ENCODE results near the gene EVL.
"Not testable (repeated sequence)": the region's sequence is repeated elsewhere in the genome, so short reads cannot be mapped to it uniquely, and the experiment has no call there.

Gene EVL

DNA sequence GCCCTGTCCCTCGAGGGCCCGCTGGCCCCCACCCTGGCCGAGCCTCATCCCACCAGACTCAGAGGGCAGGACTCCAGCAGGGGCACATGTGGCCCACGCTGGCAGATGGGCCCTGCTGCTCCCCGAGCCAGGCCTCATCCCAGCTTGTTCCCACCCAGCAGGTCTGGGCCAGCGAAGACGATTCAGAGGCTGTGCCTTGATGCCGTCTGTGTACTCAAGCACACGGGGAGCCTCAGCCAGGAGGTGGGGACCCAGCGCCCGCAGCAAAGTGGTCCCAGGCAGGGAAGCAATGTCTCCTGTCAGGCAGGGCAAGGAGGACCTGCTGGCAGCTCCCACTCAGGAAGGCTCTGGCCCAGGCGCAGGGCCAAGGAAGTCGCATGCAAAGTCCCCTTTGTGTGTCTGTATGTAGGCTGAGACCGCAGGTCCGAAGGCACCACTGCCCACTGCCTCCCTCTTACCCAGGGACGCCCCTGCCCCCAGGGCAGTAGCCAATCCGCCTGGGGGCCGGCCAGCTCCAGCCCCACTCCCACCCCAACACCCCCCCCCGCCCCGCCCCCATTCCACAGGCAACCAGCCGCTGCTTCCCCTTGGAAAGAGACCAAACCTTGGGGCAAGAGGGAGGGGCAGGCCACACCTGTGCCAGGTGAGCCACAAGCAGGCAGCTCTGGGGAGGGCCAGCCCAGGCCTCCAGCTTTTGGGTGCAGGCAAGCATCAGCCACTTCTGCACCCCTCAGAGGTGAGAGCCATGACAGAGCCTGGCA, 84.8 kb downstream of the EVL start:
- DNase-seq: no peak

DNA sequence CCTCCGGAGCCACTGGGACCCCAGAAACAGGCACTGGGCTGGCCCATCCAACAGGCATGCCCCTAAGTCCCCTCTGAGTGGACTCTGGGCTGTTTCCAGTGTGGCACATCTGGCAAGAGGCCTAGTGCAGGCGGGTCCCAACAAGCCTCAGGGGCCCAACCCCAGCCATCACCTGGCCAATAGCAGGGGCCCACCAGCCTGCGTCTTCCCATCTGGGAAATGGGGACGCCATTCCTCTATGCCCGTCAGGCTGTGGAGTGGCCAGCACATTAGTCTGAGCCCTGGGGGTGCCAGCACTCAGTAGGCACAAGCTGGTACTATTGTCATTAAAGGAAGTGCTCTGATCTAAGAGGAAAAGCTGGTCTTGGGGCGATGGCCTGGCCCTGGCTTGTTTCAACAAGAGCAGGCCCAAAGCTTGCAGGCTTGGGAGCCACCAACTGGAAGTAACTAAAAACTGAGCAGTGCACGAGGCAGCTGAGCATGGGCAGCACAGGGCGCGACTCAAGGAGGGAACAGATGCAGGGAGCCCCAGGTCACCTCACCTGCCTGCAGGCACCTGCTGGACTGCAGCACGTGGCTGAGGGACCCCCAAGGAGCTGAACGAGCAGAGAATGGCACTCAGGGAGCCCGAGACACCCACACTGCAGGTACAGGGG, 85.8 kb downstream of the EVL start:
- no peak for DNase-seq

DNA sequence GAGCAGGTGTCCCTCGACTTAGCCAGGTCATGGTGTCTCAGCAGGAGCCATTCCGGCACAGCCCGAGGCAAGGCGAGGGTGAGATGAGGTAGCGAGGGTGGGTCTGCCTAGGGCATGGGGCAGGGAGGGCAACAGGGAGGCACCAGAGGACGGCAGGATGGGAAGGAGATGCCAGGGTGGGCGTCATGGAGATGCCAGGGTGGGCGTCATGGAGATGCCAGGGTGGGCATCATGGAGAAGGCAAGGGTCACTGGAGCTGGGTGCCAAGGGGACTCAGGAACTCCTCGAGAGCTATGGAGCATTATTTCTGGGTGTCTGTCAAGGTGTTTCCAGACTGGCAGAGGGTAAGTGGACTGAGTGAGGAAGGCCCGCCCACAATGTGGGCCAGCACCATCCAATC, 86.9 kb downstream of the EVL start:
- no peak for DNase-seq

DNA sequence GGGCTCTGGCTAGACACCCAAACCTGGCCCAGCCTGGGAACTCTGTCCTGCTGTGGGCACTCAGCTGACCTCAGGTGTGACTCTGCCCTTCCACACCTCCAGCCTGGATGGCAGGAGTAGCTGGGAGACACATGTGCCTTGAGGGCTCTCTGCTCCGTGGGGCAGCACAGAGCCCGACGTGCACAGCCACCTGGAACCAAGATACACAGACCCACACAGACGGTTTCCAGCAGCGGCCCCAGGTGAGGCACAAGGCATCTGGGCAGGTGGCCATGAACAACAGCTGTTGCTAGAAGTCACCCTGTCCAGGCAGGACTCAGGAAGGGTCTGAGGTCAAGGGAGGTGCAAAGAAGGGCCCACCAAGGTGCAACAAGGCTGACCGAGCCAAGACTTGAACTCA, 88.3 kb downstream of the EVL start:
- DNase-seq: no peak

DNA sequence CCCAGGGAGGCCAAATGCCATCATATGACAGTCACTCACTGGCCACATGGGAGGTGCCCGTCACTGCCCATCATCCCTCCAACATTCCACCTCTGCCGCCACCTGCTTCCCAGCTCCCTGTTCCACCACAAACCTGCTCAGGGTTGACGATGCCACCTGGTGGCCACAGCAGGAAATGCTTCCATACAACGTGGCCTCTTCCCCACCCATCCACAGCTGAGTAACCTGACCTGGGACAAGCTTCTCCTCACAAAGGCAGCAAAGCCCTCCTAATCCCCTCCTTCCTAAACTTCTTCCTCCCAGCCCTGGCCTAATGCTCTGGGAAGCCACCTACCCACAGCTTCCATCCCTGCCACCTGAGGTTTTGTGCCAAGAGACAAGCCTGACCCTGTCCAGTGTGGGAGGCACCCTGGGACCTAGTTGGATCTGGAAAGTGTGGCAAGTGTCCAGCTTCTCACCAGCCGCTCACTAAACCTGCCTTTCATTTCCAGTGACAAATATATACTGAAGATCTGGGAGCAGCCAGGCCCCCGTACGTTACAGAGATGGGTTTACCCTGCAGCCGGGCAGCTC, 89.9 kb downstream of the EVL start:
- no peak for DNase-seq

DNA sequence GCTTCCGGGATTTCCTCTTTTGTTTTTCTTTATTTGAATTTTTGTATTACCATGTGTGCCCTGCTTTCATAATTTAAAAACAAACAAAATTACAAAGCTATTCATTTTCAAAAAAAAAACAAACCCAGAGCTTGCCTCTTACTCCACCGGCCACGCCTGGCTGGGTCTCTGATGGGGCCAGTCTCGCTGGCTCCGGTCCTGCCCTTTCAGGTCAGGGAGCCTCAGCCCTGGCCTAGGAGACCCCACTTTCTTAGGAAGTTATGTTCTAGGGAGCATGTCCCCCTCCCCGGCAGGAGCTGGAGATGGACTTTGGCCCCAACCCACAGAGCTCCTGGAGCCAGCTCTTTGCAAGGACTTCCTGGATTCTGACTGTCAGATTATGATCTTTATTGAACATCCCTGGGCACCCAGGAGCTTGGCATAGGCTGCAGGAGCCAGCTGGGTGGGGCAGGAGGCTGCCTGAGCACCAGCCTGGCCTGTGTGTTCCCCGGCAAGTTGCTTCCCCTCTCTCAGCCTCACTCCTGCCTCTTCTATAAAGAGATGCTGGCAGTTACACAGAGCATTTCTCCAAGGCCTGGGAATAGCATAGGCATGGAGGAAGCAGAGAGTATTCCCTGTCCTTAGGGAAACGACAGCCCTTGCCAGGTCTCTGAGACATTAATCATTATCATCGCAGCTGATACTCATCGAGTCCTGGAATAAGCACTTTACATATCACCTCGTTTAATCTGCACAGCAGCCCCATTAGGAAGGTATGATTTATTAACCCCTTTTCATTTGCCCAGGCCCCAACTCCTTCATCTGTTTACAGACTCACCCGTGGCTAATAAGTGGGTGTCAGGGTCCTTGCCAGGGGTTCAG, 90.8 kb downstream of the EVL start:
- DNase-seq: no peak

DNA sequence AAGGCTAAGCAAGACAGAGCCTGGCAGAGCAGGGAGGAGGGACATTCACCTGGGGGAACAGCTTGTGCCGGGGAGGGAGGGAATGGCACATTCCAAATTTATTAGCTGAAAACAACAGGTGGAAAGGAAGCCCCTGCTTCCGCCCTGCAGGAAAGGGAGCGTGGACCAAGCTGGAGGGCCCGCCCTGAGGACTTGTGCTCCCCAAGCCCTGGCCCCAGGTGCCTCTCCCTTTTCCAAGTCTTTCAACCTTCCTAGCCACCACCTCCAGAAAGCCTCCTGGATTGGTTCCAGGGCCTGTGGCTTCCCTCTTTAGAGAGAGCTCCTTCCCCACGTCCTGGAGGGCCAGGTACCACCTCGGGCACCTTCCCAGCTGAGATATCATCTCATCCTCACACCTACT, 91.6 kb downstream of the EVL start:
- no peak for DNase-seq

DNA sequence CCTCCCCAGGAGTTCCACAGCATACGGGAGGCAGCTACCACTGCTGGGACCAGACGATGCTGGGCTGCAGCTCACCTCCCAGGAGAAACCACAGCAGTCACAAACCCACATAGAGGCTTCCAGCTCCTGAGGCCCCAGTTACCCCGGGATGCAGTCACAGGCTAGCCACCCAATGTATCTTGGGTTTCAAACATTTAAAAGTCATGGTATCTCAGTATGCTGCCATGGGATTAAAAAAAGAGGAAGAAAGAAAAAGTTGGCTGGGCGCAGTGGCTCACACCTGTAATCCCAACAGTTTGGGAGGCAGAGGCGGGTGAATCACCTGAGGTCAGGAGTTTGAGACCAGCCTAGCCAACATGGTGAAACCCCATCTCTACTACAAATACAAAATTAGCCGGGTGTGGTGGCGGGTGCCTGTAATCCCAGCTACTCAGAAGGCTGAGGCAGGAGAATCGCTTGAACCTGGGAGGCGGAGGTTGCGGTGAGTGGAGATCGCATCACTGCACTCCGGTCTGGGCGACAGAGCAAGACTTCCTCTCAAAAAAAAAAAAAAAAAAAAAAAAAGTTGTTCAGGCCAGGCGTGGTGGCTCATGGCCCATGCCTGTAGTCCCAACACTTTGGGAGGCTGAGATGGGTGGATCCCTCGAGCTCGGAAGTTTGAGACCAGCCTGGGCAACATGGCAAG, 92.5 kb downstream of the EVL start:
- DNase-seq: not testable (repeated sequence)

DNA sequence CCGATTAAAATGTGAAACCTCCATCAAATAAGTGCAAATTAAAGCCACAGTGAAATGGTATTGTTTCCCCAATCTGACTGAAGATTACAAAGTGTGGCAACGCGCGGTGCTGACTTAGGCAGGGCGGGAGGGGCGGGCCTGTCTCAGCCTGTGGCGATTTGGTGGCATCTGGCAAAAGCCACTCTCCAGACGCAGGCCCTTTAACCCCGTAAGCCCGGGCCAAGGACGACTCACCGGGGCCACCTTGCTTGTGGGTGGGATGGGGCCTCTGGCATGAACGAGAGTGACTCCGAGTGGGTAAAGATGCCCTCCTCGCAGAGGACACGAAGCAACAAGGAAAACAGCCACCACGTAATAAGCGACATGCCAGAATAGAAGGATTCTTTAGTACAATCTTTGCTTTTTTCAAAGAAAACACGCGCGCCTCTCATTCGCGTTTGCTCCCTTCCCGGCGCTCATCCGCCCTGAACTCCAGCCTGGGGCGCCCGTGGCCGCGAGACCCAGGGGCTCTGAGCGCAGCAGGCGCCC, 93.4 kb downstream of the EVL start:
- DNase-seq: no peak

DNA sequence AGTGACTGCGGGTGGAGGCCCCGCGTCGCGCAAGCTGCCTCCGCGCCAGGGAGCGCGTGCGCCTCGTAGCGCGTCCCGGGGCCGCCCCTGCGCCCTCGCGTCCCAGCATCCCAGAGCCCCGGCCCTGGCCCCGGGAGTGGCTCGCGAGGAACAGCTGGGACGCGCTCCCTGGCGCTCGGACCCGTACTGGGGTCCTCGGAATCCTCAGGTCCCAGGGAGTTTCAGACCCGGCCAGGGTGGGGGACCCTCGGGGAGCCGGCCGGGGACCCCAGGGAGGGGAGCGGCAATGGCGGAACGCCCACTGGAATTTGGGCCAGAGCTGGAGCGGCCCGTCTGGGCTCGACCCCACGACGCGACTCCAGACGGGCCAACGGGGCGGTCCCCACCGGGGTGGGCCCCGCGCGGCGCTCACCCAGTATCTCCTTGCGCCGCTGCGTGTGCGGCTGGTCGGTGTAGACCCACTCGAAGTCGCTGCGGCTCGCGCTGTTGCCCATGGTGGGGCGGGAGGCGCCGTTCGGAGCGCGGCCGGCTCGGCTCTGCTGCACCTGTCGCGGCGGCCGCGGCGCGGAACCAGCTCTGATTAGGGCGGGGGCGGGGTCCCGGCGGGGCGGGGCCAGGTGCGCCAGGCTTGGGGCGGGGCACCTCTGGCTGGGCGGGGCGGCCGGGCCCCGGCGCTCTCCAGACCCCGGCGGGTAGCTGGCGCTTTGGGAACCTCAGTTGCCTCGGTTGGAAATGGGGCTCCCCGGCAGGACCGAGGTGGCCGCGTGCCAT, 94.1 kb downstream of the EVL start, which contains the start of gene DEGS2:
Gene DEGS2 (minus strand): TSS at position 552 of the 771 bp plus-strand sequence. CDS start 58 bp downstream, at position 494.
- DNase-seq: no peak

DNA sequence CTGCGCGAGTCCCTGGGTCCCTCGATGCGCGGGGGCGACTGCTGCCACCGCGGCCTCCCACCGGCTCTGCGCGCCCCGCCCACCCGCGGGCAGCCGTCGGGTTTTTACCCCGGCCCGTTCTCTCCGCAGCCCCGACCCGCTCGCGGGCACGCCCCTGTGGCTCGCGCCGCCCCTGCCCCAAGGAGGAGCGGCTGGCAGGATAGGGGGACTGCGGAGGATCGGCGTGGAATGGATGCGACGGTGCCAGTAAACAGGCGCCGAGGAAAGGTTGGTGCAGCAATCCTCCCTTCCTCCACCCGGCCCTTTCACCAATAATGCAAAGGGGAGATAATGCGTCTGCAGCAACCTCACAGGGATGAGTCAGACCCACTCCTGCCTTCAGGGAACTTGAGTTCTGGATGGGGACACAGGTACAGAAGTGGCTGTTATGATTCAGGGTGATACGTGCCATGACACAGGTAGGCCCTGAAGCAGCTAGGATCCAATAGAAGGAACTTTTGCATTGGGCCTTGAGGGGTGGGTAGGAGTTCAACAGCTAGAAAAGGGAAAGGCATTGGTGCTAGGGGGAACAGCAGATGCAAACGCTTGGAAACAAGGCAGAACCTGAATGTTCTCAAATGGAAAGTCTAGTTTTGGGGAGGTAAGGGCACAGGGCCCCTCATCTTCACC, 94.8 kb downstream of the EVL start:
- DNase-seq: no peak

DNA sequence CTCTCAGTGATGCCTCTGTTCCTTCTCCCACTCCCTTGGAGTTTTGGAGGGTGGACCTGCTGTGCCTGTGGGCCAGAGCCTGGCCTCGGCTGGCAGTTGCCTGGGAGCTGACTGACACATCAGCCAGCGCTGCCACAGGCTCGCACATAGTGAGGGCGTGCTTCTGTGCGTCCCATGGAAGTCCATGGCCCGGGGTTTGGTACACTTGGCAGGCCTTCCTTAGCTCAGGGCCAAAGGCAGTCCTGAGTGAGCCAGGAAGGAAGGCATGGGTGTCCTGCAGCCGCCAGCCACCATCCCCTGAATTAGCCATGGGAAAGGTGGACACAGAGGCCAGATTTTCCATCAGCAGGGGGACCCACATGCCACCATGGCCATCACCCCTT, 95.3 kb downstream of the EVL start:
- DNase-seq: no peak

DNA sequence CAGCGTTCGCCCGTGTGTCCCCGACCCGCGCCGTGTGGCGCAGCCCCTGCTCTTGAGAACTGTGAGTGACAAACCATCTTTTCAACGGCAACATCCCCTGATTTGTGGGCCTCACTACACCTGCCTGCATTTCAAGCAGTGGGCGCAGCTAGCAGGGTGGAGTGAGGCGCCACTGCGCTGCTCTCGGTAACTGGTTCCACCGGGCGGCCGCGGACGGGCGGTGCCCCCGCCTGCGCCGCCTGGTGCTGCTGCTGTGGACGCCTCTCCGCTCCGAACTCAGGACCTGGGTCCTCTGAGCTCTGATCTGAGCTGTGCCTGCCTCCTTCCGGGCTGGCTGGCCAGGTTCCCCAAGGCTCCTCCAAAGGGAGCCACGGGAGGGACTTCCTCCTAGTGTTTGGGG, 100.2 kb downstream of the EVL start:
- no peak for DNase-seq

DNA sequence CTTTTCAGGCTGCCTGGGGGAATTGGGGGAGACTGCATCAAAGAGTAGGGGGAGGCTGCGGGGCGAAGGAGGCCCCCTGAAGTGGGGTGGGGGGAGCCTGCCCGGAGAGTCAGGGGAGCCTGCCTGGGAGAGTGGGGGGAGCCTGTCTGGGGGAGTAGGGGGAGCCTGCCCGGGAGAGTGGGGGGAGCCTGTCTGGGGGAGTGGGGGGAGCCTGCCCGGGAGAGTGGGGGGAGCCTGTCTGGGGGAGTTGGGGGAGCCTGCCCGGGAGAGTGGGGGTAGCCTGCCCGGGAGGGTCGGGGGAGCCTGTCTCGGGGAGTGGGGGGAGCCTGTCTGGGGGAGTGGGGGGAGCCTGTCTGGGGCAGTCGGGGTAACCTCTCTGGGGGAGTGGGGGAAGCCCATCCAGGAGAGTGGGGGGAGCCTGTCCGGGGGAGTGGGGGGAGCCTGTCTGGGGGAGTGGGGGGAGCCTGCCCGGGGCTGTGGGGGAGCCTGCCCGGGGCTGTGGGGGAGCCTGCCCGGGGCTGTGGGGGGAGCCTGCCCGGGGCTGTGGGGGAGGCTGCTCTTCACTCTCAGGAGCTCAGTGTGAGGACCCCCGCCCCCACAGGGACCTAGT, 100.7 kb downstream of the EVL start:
- no peak for DNase-seq

DNA sequence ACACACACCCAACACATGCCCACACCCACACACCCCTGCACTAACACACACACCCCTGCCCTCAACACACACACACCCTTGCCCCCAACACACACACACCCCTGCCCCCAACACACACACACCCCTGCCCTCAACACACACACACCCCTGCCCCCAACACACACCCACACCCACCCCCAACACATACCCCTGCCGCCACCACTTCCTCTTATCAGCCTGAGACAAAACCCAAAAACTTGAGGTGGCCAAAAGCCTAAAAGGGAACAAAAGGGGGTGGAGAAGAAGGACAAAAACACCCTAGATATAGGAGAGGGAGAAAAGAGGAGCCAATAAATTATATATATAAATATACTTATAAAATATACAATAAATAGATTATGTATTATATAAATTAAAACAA, 103.3 kb downstream of the EVL start:
- no peak for DNase-seq

DNA sequence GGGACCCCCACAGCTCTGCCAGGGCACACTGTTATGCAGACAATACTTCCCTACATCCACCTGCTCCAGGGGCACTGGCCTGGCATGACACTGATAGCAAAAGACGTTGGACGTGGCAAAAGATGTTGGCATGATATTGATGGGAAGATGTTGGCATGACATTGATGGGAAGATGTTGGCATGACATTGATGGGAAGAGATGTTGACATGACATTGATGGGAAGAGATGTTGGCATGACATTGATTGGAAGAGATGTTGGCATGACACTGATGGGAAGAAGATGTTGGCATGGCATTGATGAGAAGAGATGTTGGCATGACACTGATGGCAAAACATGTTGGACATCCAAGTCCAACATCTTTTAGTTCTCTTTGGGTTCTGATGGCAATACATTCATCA, 105.7 kb downstream of the EVL start:
- DNase-seq: no peak

DNA sequence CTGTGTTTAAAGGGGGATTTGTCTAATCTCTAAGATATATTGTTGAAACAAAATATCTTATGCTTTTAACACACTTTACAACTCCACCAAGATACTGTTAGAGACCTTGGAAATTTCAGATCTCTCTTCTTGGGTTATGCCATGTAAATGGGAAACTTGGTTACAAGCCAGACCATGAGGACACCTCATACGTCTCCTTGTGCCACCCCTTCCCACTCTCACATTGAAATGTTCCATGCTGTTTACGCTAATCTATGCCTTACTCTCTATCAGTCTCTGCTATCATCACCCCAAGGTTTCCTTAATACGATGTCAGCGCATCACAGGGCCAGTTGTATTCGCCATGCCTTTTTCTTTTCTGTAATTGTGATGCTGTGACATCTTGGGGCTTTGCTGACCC, 107.6 kb downstream of the EVL start:
- DNase-seq: no peak

DNA sequence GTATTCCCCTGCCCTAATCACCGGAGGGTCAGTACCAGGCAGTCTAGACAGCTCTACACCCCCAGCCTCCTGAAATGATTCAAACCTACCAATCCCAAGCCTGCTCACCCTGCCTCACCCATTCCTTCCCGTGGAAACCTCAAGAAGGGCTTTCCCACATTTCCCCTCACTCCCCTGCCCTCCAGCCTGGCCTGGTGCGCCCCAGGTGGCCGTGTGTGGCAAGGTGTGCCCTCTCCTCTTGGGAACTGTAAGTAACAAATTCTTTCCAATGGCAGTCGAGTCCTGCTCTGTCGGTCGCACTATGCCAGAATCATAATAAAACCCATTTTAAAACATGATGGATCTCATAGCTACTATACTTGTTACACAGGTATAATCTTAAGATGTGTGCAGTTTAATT, 108.1 kb downstream of the EVL start:
- no peak for DNase-seq

DNA sequence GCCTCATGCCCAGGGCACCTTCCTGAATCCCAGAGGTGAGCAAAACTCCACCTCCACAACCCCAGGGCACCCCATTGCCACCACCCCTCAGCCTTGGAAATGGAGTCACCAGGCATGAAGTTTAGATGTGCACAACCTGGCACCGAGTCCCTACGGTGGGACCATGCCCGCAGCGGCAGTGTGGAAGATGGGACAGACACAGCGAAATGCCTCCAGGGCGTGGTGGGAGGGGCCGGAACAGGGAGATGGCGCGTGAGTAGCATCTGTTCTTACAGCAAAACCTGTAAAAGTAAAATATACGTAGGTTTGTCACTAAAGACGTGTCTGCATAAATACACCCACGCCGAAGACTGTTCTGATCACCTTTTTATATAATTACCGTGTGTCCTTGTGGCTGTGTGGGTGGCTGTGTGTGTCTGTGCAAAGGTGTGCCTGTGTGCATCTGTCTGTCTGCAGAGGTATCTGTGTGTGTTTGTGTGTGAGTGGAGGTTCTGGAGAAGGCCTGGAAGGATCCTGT, 111.6 kb downstream of the EVL start:
- no peak for DNase-seq

DNA sequence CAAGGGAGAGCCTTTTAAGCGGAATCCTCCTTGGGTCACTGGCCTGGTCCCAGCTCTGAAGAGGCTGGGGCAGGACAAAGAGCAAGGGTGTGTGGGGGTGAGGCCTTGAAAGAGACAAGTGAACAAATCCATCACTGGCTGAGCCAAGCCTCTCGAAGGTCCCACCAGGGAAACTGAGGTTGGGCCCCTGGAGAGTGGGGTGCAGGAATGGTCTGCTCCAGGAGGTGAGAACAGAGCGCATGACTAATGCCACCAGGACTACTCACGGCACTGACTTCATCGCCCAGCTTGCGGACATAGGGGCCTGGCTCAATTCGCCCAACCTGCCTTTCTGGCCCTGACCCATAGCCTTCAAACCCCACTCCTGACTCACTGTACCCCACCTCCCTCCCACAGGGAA, 113.5 kb downstream of the EVL start:
- DNase-seq: no peak

All from DMS153 (cell line).